Smooth muscle cell (in vitro differentiated cells): Measurements from ENCODE around the gene RNF168. TPM values are rescaled to one million over a fixed set of nuclear protein-coding genes. Genes with fewer than 3 reads are reported as not detected.
"Not testable (repeated sequence)": the region's sequence is repeated elsewhere in the genome, so short reads cannot be mapped to it uniquely, and the experiment has no call there.

Source experiments
- DNase-seq: peaks from one replicate; lab custom pipeline; 2025; ENCODE audit not compliant: unreplicated experiment; lab: John Stamatoyannopoulos, UW
- H2AFZ ChIP-seq: fragments of 200-600 bp; sonication (generic); 2 replicates; pipeline ENCODE4 v1.6.0; 2016; ENCODE audit warnings: antibody characterized with exemption, low read depth, mild to moderate bottlenecking
- H3F3A ChIP-seq: fragments of 200-600 bp; sonication (generic); 2 replicates; pipeline ENCODE4 v1.6.0; 2017; ENCODE audit warnings: antibody characterized with exemption, low read depth
- H3K27ac ChIP-seq: fragments of 200-600 bp; sonication (generic); 2 replicates; pipeline ENCODE4 v1.5.1; 2016; ENCODE audit warnings: low read depth, mild to moderate bottlenecking
- H3K27me3 ChIP-seq: fragments of 200-600 bp; sonication (generic); 2 replicates; pipeline ENCODE4 v1.6.1; 2016; ENCODE audit warnings: low read depth, mild to moderate bottlenecking
- H3K36me3 ChIP-seq: fragments of 200-600 bp; sonication (generic); 2 replicates; pipeline ENCODE4 v1.5.1; 2016; ENCODE audit warnings: low read depth
- H3K4me1 ChIP-seq: fragments of 200-600 bp; sonication (generic); 2 replicates; pipeline ENCODE4 v1.5.1; 2016; ENCODE audit warnings: low read depth
- H3K4me2 ChIP-seq: fragments of 200-600 bp; sonication (generic); 2 replicates; pipeline ENCODE4 v1.6.0; 2016; ENCODE audit warnings: mild to moderate bottlenecking
- H3K4me3 ChIP-seq: fragments of 200-600 bp; sonication (generic); 2 replicates; pipeline ENCODE4 v1.5.1; 2016; ENCODE audit warnings: mild to moderate bottlenecking
- H3K79me2 ChIP-seq: fragments of 200-600 bp; sonication (generic); 2 replicates; pipeline ENCODE4 v1.6.0; 2016; ENCODE audit warnings: low read depth, mild to moderate bottlenecking
- H3K9ac ChIP-seq: fragments of 200-600 bp; sonication (generic); 2 replicates; pipeline ENCODE4 v1.6.0; 2016; ENCODE audit warnings: low read depth
- H3K9me3 ChIP-seq: fragments of 200-600 bp; sonication (generic); replicated peaks from 2 replicates; pipeline ENCODE4 v1.5.1; 2016; ENCODE audit warnings: low read depth
- H4K20me1 ChIP-seq: fragments of 200-600 bp; sonication (generic); 2 replicates; pipeline ENCODE4 v1.6.0; 2016; ENCODE audit warnings: low read depth
- CTCF ChIP-seq: fragments of 200-600 bp; sonication (generic); IDR thresholded peaks from 2 replicates; pipeline ENCODE4 v1.5.1; 2017; ENCODE audit warnings: borderline replicate concordance, mild to moderate bottlenecking, antibody characterized with exemption; ENCODE audit not compliant: insufficient read depth, poor library complexity, severe bottlenecking
- WGBS: methylation state at CpG from one replicate; pipeline ENCODE4 v1.1.7; 2016; ENCODE audit warnings: low lambda C conversion rate; 5-methylcytosine and 5-hydroxymethylcytosine counted together
- polyA plus RNA-seq: library from polyadenylated mRNA; unstranded; fragments of >200 nt; fragmentation: Nextera tagmentation; extraction: Ambion mirVana; gene quantifications from 2 replicates; pipeline ENCODE4 v1.2.1, GENCODE V29; 2016
- total RNA-seq: library from RNA; depleted of rRNA; stranded (reverse); fragments of >200 nt; gene quantifications from 2 replicates; pipeline ENCODE4 v1.2.3, GENCODE V29; 2014

Gene RNF168
- total and polyA plus RNA-seq, 2 experiments from 2014 or later = 8.1 to 25.9 TPM

GRCh38 chr3:196428041-196428440, 75.5 kb downstream of the RNF168 start:
- H2AFZ ChIP-seq = no peak overlapping the region
- TF ChIP-seq CTCF = no peak
- no peak overlapping the region for H3K27ac ChIP-seq
- no peak for DNase-seq
- H3K4me2 ChIP-seq = no peak overlapping the region
- no peaks in the 10 kb centered on the region for H3K36me3 ChIP-seq
- peaks cover 91% of the 10 kb centered on the region for H3K79me2 ChIP-seq
- WGBS = 95% methylated on average over 6 of the region's 6 CpGs
- no peak overlapping the region for H3K4me3 ChIP-seq
- H3K9me3 ChIP-seq = no peaks in the 10 kb centered on the region
- H3K9ac ChIP-seq = no peak overlapping the region
- H3K4me1 ChIP-seq = peaks cover 7% of the 10 kb centered on the region
- H3F3A ChIP-seq = peaks cover 10% of the 10 kb centered on the region
- H4K20me1 ChIP-seq = peaks cover 85% of the 10 kb centered on the region
- no peaks in the 10 kb centered on the region for H3K27me3 ChIP-seq

- H3K36me3 ChIP-seq, H3K9ac ChIP-seq, H3K27me3 ChIP-seq, DNase-seq, H3K27ac ChIP-seq, H2AFZ ChIP-seq, H3K4me3 ChIP-seq, H3F3A ChIP-seq, H3K4me1 ChIP-seq, H3K9me3 ChIP-seq, H3K4me2 ChIP-seq: not testable (repeated sequence)
- WGBS = 83% methylated on average over 6 of the region's 6 CpGs
- Histone ChIP-seq H3K79me2 (peaks cover 100% of the 10 kb centered on the region), H4K20me1 (peaks cover 100% of the 10 kb centered on the region)
Measured at GRCh38 chr3:196424421-196424820, 79.1 kb downstream of the RNF168 start.

GRCh38 chr3:196423044-196423781, 80.4 kb downstream of the RNF168 start:
- 93% methylated on average over 10 of the region's 10 CpGs for WGBS
- Histone ChIP-seq H3K79me2 (peaks cover 100% of the 10 kb centered on the region), H3K9me3 (no peaks in the 10 kb centered on the region), H3K4me1 (no peaks in the 10 kb centered on the region), H3K9ac (no peak overlapping the region), H3K27me3 (no peaks in the 10 kb centered on the region), H3K36me3 (no peaks in the 10 kb centered on the region), H2AFZ (no peak overlapping the region), H3K27ac (no peak overlapping the region), H3K4me2 (no peak overlapping the region), H4K20me1 (peaks cover 100% of the 10 kb centered on the region), H3K4me3 (no peak overlapping the region), H3F3A (no peaks in the 10 kb centered on the region)
- no peak for DNase-seq
- no peak for TF ChIP-seq CTCF

GRCh38 chr3:196421668-196422067, 81.9 kb downstream of the RNF168 start:
- H3K4me3 ChIP-seq, H3K36me3 ChIP-seq, H3K27me3 ChIP-seq, H3K4me1 ChIP-seq, DNase-seq, H3K9me3 ChIP-seq, H3F3A ChIP-seq, H3K27ac ChIP-seq, H2AFZ ChIP-seq, H3K4me2 ChIP-seq, H3K9ac ChIP-seq: not testable (repeated sequence)
- Histone ChIP-seq H3K79me2 (peaks cover 100% of the 10 kb centered on the region), H4K20me1 (peaks cover 100% of the 10 kb centered on the region)
- 96% methylated on average over 5 of the region's 5 CpGs for WGBS
